Activated CD4-positive, alpha-beta memory T cell treated with anti-CD3 and anti-CD28 coated beads for 36 hours (primary cell): ENCODE measurements around the gene MRPL58. TPM values are rescaled to one million over a fixed set of nuclear protein-coding genes. Genes with fewer than 3 reads are reported as not detected.
A peak's percentile ranks its signal among the peaks of the same experiment; 100 is the strongest.
"Not testable (repeated sequence)": the region's sequence is repeated elsewhere in the genome, so short reads cannot be mapped to it uniquely, and the experiment has no call there.

ENCODE experiments used
- CTCF ChIA-PET: fragments of 350-600 bp; sonication (Branson Sonifier 250); formaldehyde crosslinking; loops from one replicate; lab custom pipeline; 2021; ENCODE audit warnings: antibody characterized with exemption, inconsistent platforms; lab: Charles Lee
- POLR2A ChIA-PET: fragments of 350-600 bp; sonication (Branson Sonifier 250); formaldehyde crosslinking; loops from one replicate; lab custom pipeline; 2021; ENCODE audit warnings: antibody characterized with exemption; lab: Charles Lee
- DNase-seq: peaks from one replicate; pipeline ENCODE4 v3.0.0-alpha.2; 2020
- H3K27ac Mint-ChIP-seq: one replicate; pipeline ENCODE4 v1.8.0; 2021; ENCODE audit warnings: mixed read lengths
- H3K27me3 Mint-ChIP-seq: one replicate; pipeline ENCODE4 v1.8.0; 2021; ENCODE audit warnings: mixed read lengths
- H3K36me3 Mint-ChIP-seq: one replicate; pipeline ENCODE4 v1.8.0; 2021; ENCODE audit warnings: mixed read lengths
- H3K4me1 Mint-ChIP-seq: one replicate; pipeline ENCODE4 v1.8.0; 2021; ENCODE audit warnings: low read depth, mixed read lengths
- H3K4me3 Mint-ChIP-seq: one replicate; pipeline ENCODE4 v1.8.0; 2021; ENCODE audit warnings: mild to moderate bottlenecking, mixed read lengths
- H3K9me3 Mint-ChIP-seq: one replicate; pipeline ENCODE4 v1.8.0; 2021; ENCODE audit warnings: mixed read lengths
- intact Hi-C: fragments of 100-400 bp; cut with micrococcal nuclease; formaldehyde crosslinking; loops from one replicate; pipeline ENCODE4 v1.15.1; 2023
- total RNA-seq, 2 experiments: library from RNA; stranded (reverse); gene quantifications; one replicate each; pipeline ENCODE4 v1.2.3, GENCODE V29; 2021

Gene MRPL58
- 10 to 100 TPM; 57.7 TPM for total RNA-seq

GRCh38 chr17:75012346-75013091 lies at the start of gene MRPL58:
Gene MRPL58 (plus strand): TSS chr17:75012670. CDS start chr17:75012687, 17 bp downstream.
- Mint-ChIP-seq H3K27me3 (no peaks in the 10 kb centered on the region), H3K27ac (peak within 1 kb of the TSS; percentile 82)
- CTCF ChIA-PET: interaction anchor here (0.6 to 5.6 kb wide), 34 partner anchors 11 to 621 kb away, joined by 3 to 86 read pairs (median 4); partner anchors contain the start of genes CDR2L, HID1, JPT1 and NT5C

GRCh38 chr17:74963656-74964055 lies 48.8 kb upstream of the MRPL58 start:
- intact Hi-C loops: loop anchor here (5.0 kb wide), 2 partner anchors 49 to 219 kb away; partner anchors contain the start of genes MRPL58 and SUMO2
- H3K4me1 Mint-ChIP-seq: peaks cover 6% of the 10 kb centered on the region
- no peak overlapping the region for H3K4me3 Mint-ChIP-seq
- no peaks in the 10 kb centered on the region for H3K36me3 Mint-ChIP-seq
- no peaks in the 10 kb centered on the region for H3K27me3 Mint-ChIP-seq
- H3K27ac Mint-ChIP-seq: no peak overlapping the region
- ChIA-PET POLR2A (no interaction called here), CTCF (interaction anchor here (1.2 to 4.3 kb wide), 5 partner anchors 25 to 237 kb away, joined by 3 to 60 read pairs (median 37); partner anchors contain the start of genes CDR2L and MRPL58)
- no peak for DNase-seq
- H3K9me3 Mint-ChIP-seq: no peaks in the 10 kb centered on the region

More at GRCh38 chr17:75012346-75013091, at the start of gene MRPL58:
- H3K36me3 Mint-ChIP-seq: peaks cover 15% of the 10 kb centered on the region
- peaks cover 31% of the 10 kb centered on the region for H3K4me1 Mint-ChIP-seq
- intact Hi-C loops: loop anchor here (2.0 to 5.0 kb wide), 4 partner anchors 20 to 50 kb away; partner anchors contain the start of genes ATP5PD and KCTD2
- peak; percentile 90 for DNase-seq
- POLR2A ChIA-PET: interaction anchor here (0.7 to 2.3 kb wide), 20 partner anchors 9 to 262 kb away, joined by 3 to 19 read pairs (median 5); partner anchors contain the start of genes ATP5PD, CDR2L, FDXR and GGA3
- peak within 1 kb of the TSS; percentile 98 for H3K4me3 Mint-ChIP-seq
- H3K9me3 Mint-ChIP-seq: no peaks in the 10 kb centered on the region

GRCh38 chr17:74964246-74964761 lies 48.2 kb upstream of the MRPL58 start:
- Mint-ChIP-seq H3K9me3 (no peaks in the 10 kb centered on the region), H3K27me3 (no peaks in the 10 kb centered on the region), H3K27ac (no peak overlapping the region), H3K4me3 (no peak overlapping the region), H3K36me3 (no peaks in the 10 kb centered on the region), H3K4me1 (peaks cover 6% of the 10 kb centered on the region)
- intact Hi-C loops: loop anchor here (5.0 kb wide), 2 partner anchors 48 to 218 kb away; partner anchors contain the start of genes MRPL58 and SUMO2
- ChIA-PET CTCF (interaction anchor here (1.2 to 4.3 kb wide), 3 partner anchors 24 to 219 kb away, joined by 3 to 39 read pairs (median 4); partner anchors contain the start of genes CDR2L and MRPL58), POLR2A (no interaction called here)
- no peak for DNase-seq

- H3K27me3 Mint-ChIP-seq: no peaks in the 10 kb centered on the region
- no peaks in the 10 kb centered on the region for H3K36me3 Mint-ChIP-seq
- intact Hi-C loops: loop anchor here (5.0 kb wide), 2 partner anchors 47 to 217 kb away; partner anchors contain the start of genes MRPL58 and SUMO2
- H3K9me3 Mint-ChIP-seq: no peaks in the 10 kb centered on the region
- no peak overlapping the region for H3K4me3 Mint-ChIP-seq
- peaks cover 6% of the 10 kb centered on the region for H3K4me1 Mint-ChIP-seq
- H3K27ac Mint-ChIP-seq: no peak overlapping the region
- ChIA-PET CTCF (no interaction called here), POLR2A (no interaction called here)
- no peak for DNase-seq
Observed at GRCh38 chr17:74964988-74965622, 47.4 kb upstream of the MRPL58 start.

GRCh38 chr17:74968361-74968780 lies 44.1 kb upstream of the MRPL58 start:
- CTCF ChIA-PET: interaction anchor here (1.2 to 1.3 kb wide), 2 partner anchors 11 to 233 kb away, joined by 3 to 4 read pairs; no protein-coding TSS in a partner anchor
- H3K27me3 Mint-ChIP-seq: peaks cover 6% of the 10 kb centered on the region
- POLR2A ChIA-PET: no interaction called here
- H3K4me1 Mint-ChIP-seq: peaks cover 5% of the 10 kb centered on the region
- no peak overlapping the region for H3K4me3 Mint-ChIP-seq
- intact Hi-C loops: no loop called here
- H3K27ac Mint-ChIP-seq: no peak overlapping the region
- no peaks in the 10 kb centered on the region for H3K9me3 Mint-ChIP-seq
- no peaks in the 10 kb centered on the region for H3K36me3 Mint-ChIP-seq
- no peak for DNase-seq

GRCh38 chr17:74969501-74969900 lies 43.0 kb upstream of the MRPL58 start:
- H3K9me3 Mint-ChIP-seq, H3K27me3 Mint-ChIP-seq, intact Hi-C loops, POLR2A ChIA-PET, H3K36me3 Mint-ChIP-seq, DNase-seq, H3K4me3 Mint-ChIP-seq, H3K4me1 Mint-ChIP-seq, H3K27ac Mint-ChIP-seq: not testable (repeated sequence)
- CTCF ChIA-PET: interaction anchor here (0.9 to 1.2 kb wide), 2 partner anchors 12 to 43 kb away, joined by 3 to 4 read pairs; partner anchors contain the start of gene MRPL58

- no peak overlapping the region for H3K4me3 Mint-ChIP-seq
- CTCF ChIA-PET: interaction anchor here (2.9 to 5.5 kb wide), 2 partner anchors 9 to 42 kb away, joined by 15 to 69 read pairs; partner anchors contain the start of gene MRPL58
- no peak for DNase-seq
- POLR2A ChIA-PET: no interaction called here
- H3K27me3 Mint-ChIP-seq: peaks cover 10% of the 10 kb centered on the region
- H3K4me1 Mint-ChIP-seq: peaks cover 5% of the 10 kb centered on the region
- no peaks in the 10 kb centered on the region for H3K9me3 Mint-ChIP-seq
- H3K27ac Mint-ChIP-seq: no peak overlapping the region
- intact Hi-C loops: no loop called here
- no peaks in the 10 kb centered on the region for H3K36me3 Mint-ChIP-seq
Observed at GRCh38 chr17:74970395-74970794, 42.1 kb upstream of the MRPL58 start.

- no peak overlapping the region for H3K27ac Mint-ChIP-seq
- H3K4me1 Mint-ChIP-seq: peaks cover 5% of the 10 kb centered on the region
- no peak for DNase-seq
- intact Hi-C loops: no loop called here
- no peaks in the 10 kb centered on the region for H3K36me3 Mint-ChIP-seq
- ChIA-PET POLR2A (interaction anchor here (1.4 kb wide), 1 partner anchor 9 kb away, joined by 3 read pairs; no protein-coding TSS in a partner anchor), CTCF (interaction anchor here (0.7 to 5.5 kb wide), 5 partner anchors 10 to 142 kb away, joined by 3 to 69 read pairs (median 5); partner anchors contain the start of genes CDR2L and MRPL58)
- H3K4me3 Mint-ChIP-seq: peak overlapping the region; percentile 53
- no peaks in the 10 kb centered on the region for H3K9me3 Mint-ChIP-seq
- peaks cover 10% of the 10 kb centered on the region for H3K27me3 Mint-ChIP-seq
Observed at GRCh38 chr17:74971069-74971841, 41.2 kb upstream of the MRPL58 start.

GRCh38 chr17:74971842-74972106 lies 40.7 kb upstream of the MRPL58 start:
- peak overlapping the region; percentile 53 for H3K4me3 Mint-ChIP-seq
- ChIA-PET CTCF (interaction anchor here (1.0 to 5.5 kb wide), 6 partner anchors 10 to 142 kb away, joined by 4 to 69 read pairs (median 6); partner anchors contain the start of genes CDR2L and MRPL58), POLR2A (interaction anchor here (0.5 to 1.4 kb wide), 2 partner anchors 10 to 200 kb away, joined by 3 read pairs; no protein-coding TSS in a partner anchor)
- intact Hi-C loops: no loop called here
- H3K36me3 Mint-ChIP-seq: no peaks in the 10 kb centered on the region
- DNase-seq: no peak
- H3K27ac Mint-ChIP-seq: no peak overlapping the region
- peaks cover 10% of the 10 kb centered on the region for H3K27me3 Mint-ChIP-seq
- no peaks in the 10 kb centered on the region for H3K9me3 Mint-ChIP-seq
- H3K4me1 Mint-ChIP-seq: peaks cover 5% of the 10 kb centered on the region

GRCh38 chr17:74972107-74972972 lies 40.1 kb upstream of the MRPL58 start, which contains the start of gene HID1:
Gene HID1 (minus strand): TSS chr17:74972759. CDS start chr17:74972656, 103 bp downstream.
- ChIA-PET CTCF (interaction anchor here (1.0 to 5.5 kb wide), 6 partner anchors 10 to 141 kb away, joined by 4 to 69 read pairs (median 6); partner anchors contain the start of genes CDR2L and MRPL58), POLR2A (interaction anchor here (0.5 to 1.4 kb wide), 5 partner anchors 10 to 200 kb away, joined by 3 to 4 read pairs (median 3); partner anchors contain the start of gene FDXR)
- Mint-ChIP-seq H3K27me3 (peaks cover 10% of the 10 kb centered on the region), H3K4me1 (peaks cover 5% of the 10 kb centered on the region), H3K27ac (no peak within 1 kb of the TSS), H3K36me3 (no peaks in the 10 kb centered on the region), H3K4me3 (peak within 1 kb of the TSS; percentile 73), H3K9me3 (no peaks in the 10 kb centered on the region)
- intact Hi-C loops: no loop called here
- peak; percentile 82 for DNase-seq
